ENCODE measurements around the gene CLK4. TPM values are rescaled to one million over a fixed set of nuclear protein-coding genes. Genes with fewer than 3 reads are reported as not detected.
"Not testable (repeated sequence)": the region's sequence is repeated elsewhere in the genome, so short reads cannot be mapped to it uniquely, and the experiment has no call there.

The CLK4 gene
- total RNA-seq, 2 donors from 2014 or later, result 18.4 to 37.9 TPM

DNA sequence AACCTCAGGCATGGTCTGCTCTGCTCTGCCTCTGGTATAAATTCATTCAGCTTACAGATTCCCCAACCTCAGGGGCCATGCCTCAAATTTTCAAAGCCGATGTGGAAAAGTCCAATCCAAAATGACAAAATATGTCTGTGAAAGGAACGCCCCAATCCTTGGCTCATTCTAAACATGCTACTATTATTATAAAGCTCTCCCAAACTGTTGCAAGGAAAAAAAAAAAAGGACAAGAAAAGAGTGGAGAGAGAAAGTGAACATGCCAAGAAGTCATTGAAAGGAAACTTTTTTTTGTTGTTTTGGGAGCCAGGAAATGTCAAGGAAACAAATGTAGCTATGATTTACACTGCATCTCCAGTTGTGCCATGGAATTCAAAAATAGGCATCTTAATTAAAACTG, 40.5 kb downstream of the CLK4 start:
- H3K9me3 Mint-ChIP-seq, result no peaks in the 10 kb centered on the region
- no peaks in the 10 kb centered on the region for H3K36me3 Mint-ChIP-seq (ENCODE audit: low read depth)
- H3K27ac Mint-ChIP-seq, result no peak overlapping the region
- ATAC-seq (replicated peaks), result no peak
- no peak overlapping the region for H3K4me3 Mint-ChIP-seq
- H3K27me3 Mint-ChIP-seq, result peaks cover 28% of the 10 kb centered on the region
- H3K4me1 Mint-ChIP-seq, result no peaks in the 10 kb centered on the region

DNA sequence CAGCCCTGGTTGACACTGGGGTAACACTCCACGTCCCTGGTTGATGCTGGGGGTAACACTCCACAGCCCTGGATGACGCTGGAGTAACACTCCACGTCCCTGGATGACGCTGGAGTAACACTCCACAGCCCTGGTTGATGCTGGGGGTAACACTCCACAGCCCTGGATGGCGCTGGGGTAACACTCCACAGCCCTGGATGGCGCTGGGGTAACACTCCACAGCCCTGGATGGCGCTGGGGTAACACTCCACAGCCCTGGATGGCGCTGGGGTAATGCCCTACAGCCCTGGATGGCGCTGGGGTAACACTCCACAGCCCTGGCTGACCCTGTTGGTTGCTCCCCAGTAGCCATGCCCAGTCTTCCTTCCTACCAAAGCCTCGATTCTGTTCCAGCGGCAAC, 41.4 kb downstream of the CLK4 start:
- peak; percentile 74 for ATAC-seq (replicated peaks)
- H3K36me3 Mint-ChIP-seq (ENCODE audit: low read depth); H3K4me3 Mint-ChIP-seq; H3K9me3 Mint-ChIP-seq; H3K4me1 Mint-ChIP-seq; H3K27ac Mint-ChIP-seq: not testable (repeated sequence)
- H3K27me3 Mint-ChIP-seq, result peaks cover 19% of the 10 kb centered on the region

DNA sequence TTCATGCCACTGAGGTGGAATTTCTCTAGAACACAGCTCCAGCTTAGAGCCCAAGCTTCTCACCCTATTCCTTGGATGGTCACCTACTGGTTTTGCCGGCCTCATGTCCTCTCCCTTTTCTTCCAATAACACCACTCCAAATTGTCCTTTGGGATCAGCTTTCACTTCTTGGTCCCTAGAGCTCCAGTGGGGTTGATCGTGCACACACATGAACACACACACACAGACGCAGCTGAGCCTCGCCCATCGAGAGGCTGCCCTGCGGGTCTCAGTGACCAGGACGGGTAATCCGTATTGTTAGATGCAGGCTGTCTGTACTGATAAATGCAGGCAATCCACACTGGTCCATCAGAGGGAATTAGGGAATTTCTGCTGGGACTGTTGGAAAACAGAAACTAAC, 43.6 kb downstream of the CLK4 start:
- H3K4me3 Mint-ChIP-seq, result no peak overlapping the region
- peaks cover 17% of the 10 kb centered on the region for H3K27me3 Mint-ChIP-seq
- no peak overlapping the region for H3K27ac Mint-ChIP-seq
- ATAC-seq (replicated peaks), result no peak
- H3K36me3 Mint-ChIP-seq (ENCODE audit: low read depth), result no peaks in the 10 kb centered on the region
- no peaks in the 10 kb centered on the region for H3K9me3 Mint-ChIP-seq
- H3K4me1 Mint-ChIP-seq, result no peaks in the 10 kb centered on the region

DNA sequence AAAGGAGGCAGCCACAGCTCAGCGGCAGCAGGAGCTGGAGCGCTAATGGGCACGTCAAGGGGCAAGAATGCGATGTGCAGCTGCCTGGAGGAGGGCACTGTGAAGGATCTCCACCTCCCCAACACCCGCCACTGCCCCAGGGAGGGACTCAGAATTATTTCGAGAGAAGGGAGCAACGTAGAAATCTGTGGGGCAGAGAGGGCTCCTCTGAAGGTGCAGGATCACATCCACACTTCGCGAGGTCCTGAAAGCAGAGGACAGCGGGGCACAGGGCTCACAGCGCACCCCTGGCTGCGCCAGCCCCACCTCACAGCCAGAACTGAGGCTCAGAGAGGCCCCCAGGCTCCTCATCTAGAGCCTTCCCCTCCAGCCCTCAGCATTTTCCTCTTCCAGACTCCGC, 44.6 kb downstream of the CLK4 start:
- Mint-ChIP-seq H3K27me3 (peaks cover 11% of the 10 kb centered on the region), H3K36me3 (ENCODE audit: low read depth) (no peaks in the 10 kb centered on the region), H3K4me1 (no peaks in the 10 kb centered on the region), H3K4me3 (no peak overlapping the region), H3K27ac (no peak overlapping the region), H3K9me3 (no peaks in the 10 kb centered on the region)
- ATAC-seq (replicated peaks), result no peak

DNA sequence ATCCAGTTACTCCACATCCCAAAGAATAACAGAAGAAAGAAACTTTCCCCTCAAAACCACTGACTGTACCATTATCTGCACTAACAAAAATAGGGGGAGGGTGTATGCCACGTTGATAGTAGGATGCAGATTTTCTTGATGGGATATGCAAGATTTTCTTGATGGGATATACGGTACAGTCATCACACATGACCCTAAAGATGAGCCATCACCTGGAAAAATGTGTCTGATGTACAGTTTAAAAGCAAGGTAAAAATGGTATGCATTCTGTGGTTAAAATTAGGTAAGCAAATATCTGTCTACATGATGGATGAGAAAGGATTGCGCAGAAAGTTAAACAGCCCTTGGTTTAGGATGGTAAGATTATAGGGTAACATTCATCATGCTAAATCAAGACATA, 45.2 kb downstream of the CLK4 start:
- no peak overlapping the region for H3K4me3 Mint-ChIP-seq
- H3K27ac Mint-ChIP-seq, result no peak overlapping the region
- H3K9me3 Mint-ChIP-seq, result no peaks in the 10 kb centered on the region

DNA sequence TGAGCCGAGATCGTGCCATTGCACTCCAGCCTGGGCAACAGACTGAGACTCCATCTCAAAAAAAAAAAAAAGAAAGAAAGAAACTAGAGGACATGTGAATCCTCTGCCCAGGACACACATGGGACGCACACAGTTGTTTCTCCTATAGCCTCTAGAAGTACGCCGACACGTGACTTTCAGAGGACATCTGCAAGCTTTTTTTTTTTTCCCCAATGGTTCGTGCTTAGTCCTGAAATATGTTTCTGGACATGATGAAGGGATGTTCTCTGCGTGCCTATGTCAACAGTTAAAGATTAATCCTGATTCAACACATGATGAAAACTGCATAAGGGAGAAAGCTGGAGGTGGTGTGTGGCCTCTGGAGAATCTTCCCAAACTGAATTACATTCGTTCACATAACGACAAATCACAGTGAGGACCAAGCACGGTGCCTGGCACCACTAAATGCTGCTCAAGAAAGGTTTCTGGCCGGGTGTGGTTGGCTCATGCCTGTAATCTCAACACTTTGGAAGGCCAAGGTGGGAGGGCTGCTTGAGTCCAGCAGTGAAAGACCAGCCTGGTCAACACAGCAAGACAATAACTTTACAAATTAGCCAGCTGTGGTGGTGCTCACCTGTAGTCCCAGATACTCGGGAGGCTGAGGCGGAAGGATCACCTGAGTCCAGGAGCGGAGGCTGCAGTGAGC, 46.4 kb downstream of the CLK4 start:
- Mint-ChIP-seq H3K4me3 (no peak overlapping the region), H3K9me3 (no peaks in the 10 kb centered on the region), H3K36me3 (ENCODE audit: low read depth) (no peaks in the 10 kb centered on the region), H3K27me3 (peaks cover 13% of the 10 kb centered on the region), H3K27ac (no peak overlapping the region), H3K4me1 (no peaks in the 10 kb centered on the region)
- no peak for ATAC-seq (replicated peaks)

More for the DNA sequence above, 45.2 kb downstream of the CLK4 start:
- Mint-ChIP-seq H3K27me3 (peaks cover 7% of the 10 kb centered on the region), H3K4me1 (no peaks in the 10 kb centered on the region), H3K36me3 (ENCODE audit: low read depth) (no peaks in the 10 kb centered on the region)
- ATAC-seq (replicated peaks), result no peak

DNA sequence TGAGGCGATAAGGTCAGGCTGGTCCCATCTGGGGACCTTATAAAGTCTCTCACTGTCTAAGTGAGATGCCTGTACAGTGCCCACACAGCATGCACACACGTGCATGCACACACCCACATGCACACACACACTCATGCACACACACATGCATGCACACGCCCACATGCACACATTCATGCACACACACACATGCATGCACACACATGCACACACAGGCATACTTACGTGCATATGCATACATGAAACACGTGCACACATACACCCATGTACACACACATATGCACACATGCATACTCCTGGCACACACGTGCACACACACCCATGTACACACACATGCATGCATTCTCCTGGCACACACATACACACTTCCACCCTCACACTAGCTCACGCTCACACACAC, 48.9 kb downstream of the CLK4 start:
- Mint-ChIP-seq H3K27me3 (peaks cover 27% of the 10 kb centered on the region), H3K36me3 (ENCODE audit: low read depth) (no peaks in the 10 kb centered on the region), H3K27ac (no peak overlapping the region), H3K9me3 (no peaks in the 10 kb centered on the region), H3K4me1 (no peaks in the 10 kb centered on the region), H3K4me3 (no peak overlapping the region)
- no peak for ATAC-seq (replicated peaks)

DNA sequence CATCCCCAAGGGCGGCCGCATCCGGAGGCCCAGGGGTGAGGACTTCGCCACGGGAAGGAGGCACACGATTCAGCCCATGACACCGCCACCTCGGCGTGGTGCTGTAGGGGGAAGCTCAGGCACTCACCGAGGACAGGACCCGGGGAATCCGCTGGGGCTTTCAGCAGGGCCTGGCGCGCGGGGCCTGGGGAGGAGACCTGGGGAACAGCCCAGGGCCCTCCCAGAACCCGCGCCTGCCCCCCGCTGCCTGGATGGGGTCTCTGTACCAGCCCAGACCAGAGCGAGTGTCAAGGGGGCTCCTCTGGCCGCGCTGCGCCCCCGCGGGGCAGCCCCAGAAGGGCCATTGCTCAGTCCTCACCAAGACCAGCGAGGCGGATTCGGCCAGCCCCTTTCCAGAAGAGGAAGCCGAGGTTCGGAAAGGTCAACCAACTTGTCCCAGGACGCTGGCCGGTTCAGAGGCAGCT, 49.4 kb downstream of the CLK4 start:
- H3K36me3 Mint-ChIP-seq (ENCODE audit: low read depth), result no peaks in the 10 kb centered on the region
- no peak overlapping the region for H3K4me3 Mint-ChIP-seq
- no peaks in the 10 kb centered on the region for H3K4me1 Mint-ChIP-seq
- no peak overlapping the region for H3K27ac Mint-ChIP-seq
- peaks cover 30% of the 10 kb centered on the region for H3K27me3 Mint-ChIP-seq
- no peak for ATAC-seq (replicated peaks)
- H3K9me3 Mint-ChIP-seq, result no peaks in the 10 kb centered on the region

DNA sequence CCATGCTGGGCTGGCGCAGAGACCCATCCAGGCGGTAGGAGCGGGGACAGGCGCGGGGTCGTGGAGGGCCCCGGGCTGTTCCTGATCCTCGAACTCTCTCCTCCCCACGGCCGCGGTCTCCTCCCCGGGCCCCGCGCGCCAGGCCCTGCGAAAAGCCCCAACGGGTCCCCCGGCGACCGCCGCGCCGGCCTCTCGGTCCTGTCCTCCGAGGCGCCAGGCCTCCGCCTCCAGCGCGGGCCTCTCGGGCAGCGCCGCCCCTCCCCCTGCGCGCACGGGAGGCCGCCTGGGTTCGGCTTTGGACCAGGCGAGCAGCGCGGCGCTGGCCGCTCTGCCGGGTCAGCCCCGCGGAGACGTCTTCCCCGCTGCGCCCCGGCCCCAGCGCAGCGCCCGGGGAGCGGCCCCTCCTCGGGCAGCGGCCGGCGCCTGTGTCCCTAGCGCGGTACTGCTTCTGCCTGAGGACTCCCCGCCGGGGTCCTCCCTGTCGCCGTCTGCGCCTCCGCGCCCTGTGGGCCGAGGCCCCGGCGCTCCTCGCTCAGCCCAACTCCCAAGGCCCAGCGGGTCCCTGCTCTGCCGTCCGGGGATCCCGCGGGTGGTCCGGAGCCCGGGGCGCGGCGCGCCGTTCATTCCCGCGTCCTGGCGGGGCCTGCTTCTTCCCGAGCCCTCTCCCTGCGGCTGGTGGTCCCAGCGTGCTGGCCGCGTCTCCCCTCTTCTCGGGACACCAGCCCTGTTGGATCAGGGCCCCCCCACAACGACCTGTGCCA, 50.1 kb downstream of the CLK4 start:
- no peak overlapping the region for H3K4me3 Mint-ChIP-seq

DNA sequence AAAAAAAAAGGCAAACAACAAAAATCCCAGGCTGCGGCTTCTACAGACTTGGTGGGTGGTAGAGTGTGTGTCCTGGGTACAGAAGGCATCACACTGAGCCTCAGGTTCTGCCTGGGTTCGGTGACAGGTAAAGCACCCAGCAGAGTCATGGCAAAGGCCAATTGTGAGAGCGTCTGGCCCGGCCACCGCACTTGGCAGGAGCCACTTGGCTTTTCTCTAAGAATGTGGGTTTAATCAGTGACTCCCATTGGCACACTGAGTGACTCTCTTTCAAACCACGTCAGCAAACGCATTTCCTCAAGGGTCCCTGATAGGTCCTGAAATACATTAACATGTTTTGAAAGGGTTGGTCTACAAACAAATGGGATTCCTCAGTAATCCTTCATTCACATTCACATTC, 53.6 kb downstream of the CLK4 start:
- Mint-ChIP-seq H3K27ac (no peak overlapping the region), H3K36me3 (ENCODE audit: low read depth) (no peaks in the 10 kb centered on the region), H3K4me1 (no peaks in the 10 kb centered on the region), H3K27me3 (peaks cover 35% of the 10 kb centered on the region), H3K9me3 (peaks cover 4% of the 10 kb centered on the region), H3K4me3 (no peak overlapping the region)
- no peak for ATAC-seq (replicated peaks)

More for the DNA sequence above, 50.1 kb downstream of the CLK4 start:
- Mint-ChIP-seq H3K4me1 (no peaks in the 10 kb centered on the region), H3K27ac (no peak overlapping the region), H3K9me3 (peaks cover 4% of the 10 kb centered on the region), H3K27me3 (peaks cover 30% of the 10 kb centered on the region), H3K36me3 (ENCODE audit: low read depth) (no peaks in the 10 kb centered on the region)
- ATAC-seq (replicated peaks), result no peak

DNA sequence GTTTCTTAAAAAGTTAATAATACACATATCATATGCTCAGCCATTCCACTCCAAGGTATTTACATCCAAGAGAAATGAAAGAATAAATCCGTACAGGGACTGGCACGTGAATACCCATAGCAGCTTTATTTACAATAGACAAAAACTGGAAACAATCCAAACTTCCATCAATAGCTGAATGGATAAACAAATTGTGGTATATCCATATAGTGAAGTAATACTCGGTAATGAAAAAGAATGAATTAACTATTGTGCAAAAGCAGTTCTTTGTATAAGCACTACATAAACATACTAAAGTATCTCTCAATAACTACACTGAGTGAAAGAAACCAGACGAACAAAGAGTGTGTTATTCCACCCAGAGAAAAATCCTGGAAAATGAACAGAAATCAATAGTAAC, 54.2 kb downstream of the CLK4 start:
- Mint-ChIP-seq H3K27ac (no peak overlapping the region), H3K4me1 (no peaks in the 10 kb centered on the region), H3K27me3 (peaks cover 32% of the 10 kb centered on the region), H3K36me3 (ENCODE audit: low read depth) (no peaks in the 10 kb centered on the region), H3K4me3 (no peak overlapping the region), H3K9me3 (peaks cover 4% of the 10 kb centered on the region)
- no peak for ATAC-seq (replicated peaks)

DNA sequence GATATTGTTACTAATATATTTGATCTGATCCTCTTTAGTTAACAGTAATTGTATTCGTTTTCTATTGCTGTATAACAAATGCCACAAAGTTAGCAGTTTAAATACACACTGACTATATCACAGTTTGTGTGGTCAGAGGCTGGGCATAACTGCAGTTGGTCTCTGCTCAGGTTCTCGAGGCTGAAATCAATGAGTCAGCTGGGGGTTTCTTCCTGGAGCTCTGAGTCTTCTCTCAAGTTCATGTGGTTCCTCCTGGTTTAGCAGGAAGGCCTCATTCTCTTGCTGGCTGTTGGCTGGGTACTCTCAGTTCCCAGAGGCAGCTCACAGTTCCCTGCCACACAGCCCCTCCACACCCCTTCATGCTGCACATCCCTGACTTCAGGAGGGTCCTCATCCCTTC, 57.4 kb downstream of the CLK4 start:
- Mint-ChIP-seq H3K36me3 (ENCODE audit: low read depth) (no peaks in the 10 kb centered on the region), H3K4me3 (no peak overlapping the region), H3K27ac (no peak overlapping the region), H3K27me3 (peaks cover 29% of the 10 kb centered on the region), H3K4me1 (no peaks in the 10 kb centered on the region), H3K9me3 (peaks cover 4% of the 10 kb centered on the region)
- no peak for ATAC-seq (replicated peaks)

DNA sequence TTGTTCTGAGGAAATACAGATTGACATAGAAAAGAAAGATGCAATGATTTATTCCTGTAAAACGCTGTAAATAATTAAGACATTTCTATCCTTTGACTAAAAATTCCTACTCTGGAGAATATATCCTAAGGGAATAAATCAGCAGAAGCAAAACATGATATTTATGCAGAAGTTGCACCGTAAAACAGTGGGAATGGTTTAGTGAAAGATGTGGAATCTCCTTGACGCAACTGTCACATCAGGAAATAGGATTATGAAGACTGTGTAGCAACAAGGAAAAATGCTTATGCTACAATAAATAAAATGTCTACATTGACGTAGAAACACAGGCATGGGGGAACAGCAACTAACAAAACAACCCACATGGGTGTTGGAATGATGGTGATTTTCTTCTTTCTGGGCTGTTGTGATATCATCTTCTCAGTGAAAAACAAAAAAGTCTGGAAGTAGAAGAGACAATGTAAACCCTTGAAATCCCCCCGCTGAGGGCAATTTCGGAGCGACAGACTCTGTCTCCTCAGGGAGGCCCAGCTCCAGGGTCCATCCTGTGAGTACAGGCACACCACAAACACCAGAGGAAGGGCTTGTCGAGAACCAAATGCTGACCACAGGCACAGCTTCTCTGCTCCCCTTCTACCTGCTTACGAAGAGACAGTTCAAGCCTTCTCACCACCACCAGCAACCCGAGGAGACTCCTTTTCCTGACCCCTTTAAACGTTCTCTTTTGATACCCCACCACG, 61.9 kb downstream of the CLK4 start:
- Mint-ChIP-seq H3K9me3 (no peaks in the 10 kb centered on the region), H3K36me3 (ENCODE audit: low read depth) (no peaks in the 10 kb centered on the region), H3K27me3 (peaks cover 23% of the 10 kb centered on the region)

DNA sequence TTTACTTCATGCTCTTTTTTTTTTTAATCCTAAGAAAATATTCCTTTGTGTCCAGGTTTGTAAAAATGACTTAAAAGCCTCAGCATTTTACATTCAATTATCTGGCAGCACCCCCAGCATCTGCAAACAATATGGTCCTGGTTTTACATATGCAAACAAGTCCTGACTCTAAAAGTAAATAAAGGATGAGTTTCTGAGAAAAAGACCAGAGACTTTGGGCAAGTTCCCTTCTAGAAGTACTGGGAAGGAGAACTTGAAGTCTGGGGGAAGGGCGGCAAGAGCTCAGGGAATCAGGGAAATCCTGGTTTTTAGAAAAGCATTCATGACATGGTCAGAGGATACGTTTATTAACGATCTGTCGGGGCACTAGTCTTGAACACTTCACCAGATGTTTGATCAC, 62.5 kb downstream of the CLK4 start:
- Mint-ChIP-seq H3K9me3 (no peaks in the 10 kb centered on the region), H3K4me3 (no peak overlapping the region), H3K4me1 (no peaks in the 10 kb centered on the region), H3K27ac (no peak overlapping the region), H3K27me3 (peaks cover 22% of the 10 kb centered on the region), H3K36me3 (ENCODE audit: low read depth) (no peaks in the 10 kb centered on the region)
- ATAC-seq (replicated peaks), result no peak

More for the DNA sequence above, 61.9 kb downstream of the CLK4 start:
- ATAC-seq (replicated peaks), result no peak
- no peak overlapping the region for H3K4me3 Mint-ChIP-seq
- H3K4me1 Mint-ChIP-seq, result no peaks in the 10 kb centered on the region
- no peak overlapping the region for H3K27ac Mint-ChIP-seq

DNA sequence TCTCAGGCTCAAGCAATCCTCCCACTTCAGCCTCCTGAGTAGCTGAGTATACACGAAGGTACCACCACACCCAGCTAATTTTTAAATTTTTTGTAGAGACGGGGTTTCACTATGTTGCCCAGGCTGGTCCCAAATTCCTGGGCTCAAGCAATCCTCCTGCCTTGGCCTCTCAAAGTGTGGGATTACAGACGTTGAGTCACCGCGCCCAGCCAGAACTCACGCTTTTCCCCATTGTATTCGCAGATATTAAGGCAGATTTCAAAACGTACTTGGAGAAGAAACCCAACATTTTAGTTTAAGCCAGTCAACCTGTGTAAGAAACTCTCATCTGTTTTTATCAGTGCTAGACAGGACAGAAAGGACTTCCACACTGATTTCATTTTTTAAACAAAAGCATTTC, 63.2 kb downstream of the CLK4 start:
- no peaks in the 10 kb centered on the region for H3K36me3 Mint-ChIP-seq (ENCODE audit: low read depth)
- ATAC-seq (replicated peaks), result no peak
- no peaks in the 10 kb centered on the region for H3K4me1 Mint-ChIP-seq
- no peaks in the 10 kb centered on the region for H3K9me3 Mint-ChIP-seq
- no peak overlapping the region for H3K4me3 Mint-ChIP-seq
- no peak overlapping the region for H3K27ac Mint-ChIP-seq
- H3K27me3 Mint-ChIP-seq, result peaks cover 24% of the 10 kb centered on the region
